Mucosa of descending colon (tissue), 3 donors: Measurements from ENCODE around the gene GRM8. TPM values are rescaled to one million over a fixed set of nuclear protein-coding genes. Genes with fewer than 3 reads are reported as not detected.

Source experiments
- ATAC-seq: fragments of 200-7000 bp; cut with Tn5 transposase; one replicate; pipeline ENCODE4 v1.9.1; 2020; ENCODE audit warnings: mild to moderate bottlenecking, moderate library complexity
- DNase-seq, 3 donors: peaks; one replicate each; pipeline ENCODE4 v3.0.0-alpha.2; 2020
- H3K36me3 ChIP-seq: fragments of 200-600 bp; one replicate; pipeline ENCODE4 v1.8.0; 2021; ENCODE audit warnings: low read depth, mild to moderate bottlenecking
- H3K4me1 ChIP-seq: fragments of 200-600 bp; one replicate; pipeline ENCODE4 v1.8.0; 2021; ENCODE audit warnings: low read depth, mild to moderate bottlenecking
- H3K4me3 ChIP-seq: fragments of 200-600 bp; one replicate; pipeline ENCODE4 v1.8.0; 2021; ENCODE audit warnings: mild to moderate bottlenecking
- H3K9me3 ChIP-seq: fragments of 200-600 bp; one replicate; pipeline ENCODE4 v1.8.0; 2021; ENCODE audit warnings: mild to moderate bottlenecking
- intact Hi-C, 2 donors: fragments of 100-400 bp; cut with DNase I in 1 of 2; cut with micrococcal nuclease in 1 of 2; formaldehyde crosslinking; loops; one replicate each; pipeline versions ENCODE4 v1.11.0 to v1.11.1; 2022; cut with DNase I, micrococcal nuclease
- total RNA-seq, 3 donors: library from RNA; stranded (reverse); fragmentation: NEBNext Ultra II Directional in 2 of 3; extraction: Animal tissue kit (Norgen Biotek cat#: 25700) in 2 of 3; gene quantifications; one replicate each; pipeline versions ENCODE4 v1.2.1 to v1.2.4, GENCODE V29; 2021 to 2023
- TF ChIP-seq, protein P1 (sequence below): fragments of 200-600 bp; IDR thresholded peaks from one replicate; pipeline ENCODE4 v1.8.0; 2022; ENCODE audit warnings: antibody characterized with exemption, mild to moderate bottlenecking
- donor health status: DM: no; HTN: no; CAD: no; lungs with moderate emphysema.
- donor health status: DM: no; HTN: no; CAD: no.
- donor health status: DM: no; HTN: yes; CAD: no.

Gene GRM8
- total RNA-seq, 3 donors from 2014 or later, result 0.41 to 9.2 (median 4.4) TPM

DNA sequence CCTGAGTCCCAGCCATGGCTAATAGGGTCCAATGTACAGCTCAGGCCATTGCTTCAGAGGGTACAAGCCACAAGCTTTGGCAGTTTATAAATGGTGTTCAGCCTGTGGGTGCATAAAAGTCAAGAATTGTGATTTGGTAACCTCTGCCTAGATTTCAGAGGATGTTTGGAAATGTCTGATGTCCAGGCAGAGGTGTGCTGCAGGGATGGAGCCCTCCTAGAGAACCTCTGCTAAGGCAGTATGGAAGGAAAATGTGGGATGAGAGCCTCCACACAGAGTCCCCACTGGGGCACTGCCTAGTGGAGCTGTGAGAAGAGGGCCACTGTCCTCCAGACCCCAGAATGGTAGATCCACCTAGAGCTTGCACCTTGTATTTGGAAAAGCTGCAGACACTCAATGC is 779.9 kb downstream of the GRM8 start:
- no peak for DNase-seq
- H3K36me3 ChIP-seq, result no peaks in the 10 kb centered on the region
- intact Hi-C loops, result no loop called here
- H3K4me1 ChIP-seq, result no peaks in the 10 kb centered on the region
- ATAC-seq, result no peak
- H3K9me3 ChIP-seq, result peaks cover 15% of the 10 kb centered on the region
- TF ChIP-seq, protein P1, sequence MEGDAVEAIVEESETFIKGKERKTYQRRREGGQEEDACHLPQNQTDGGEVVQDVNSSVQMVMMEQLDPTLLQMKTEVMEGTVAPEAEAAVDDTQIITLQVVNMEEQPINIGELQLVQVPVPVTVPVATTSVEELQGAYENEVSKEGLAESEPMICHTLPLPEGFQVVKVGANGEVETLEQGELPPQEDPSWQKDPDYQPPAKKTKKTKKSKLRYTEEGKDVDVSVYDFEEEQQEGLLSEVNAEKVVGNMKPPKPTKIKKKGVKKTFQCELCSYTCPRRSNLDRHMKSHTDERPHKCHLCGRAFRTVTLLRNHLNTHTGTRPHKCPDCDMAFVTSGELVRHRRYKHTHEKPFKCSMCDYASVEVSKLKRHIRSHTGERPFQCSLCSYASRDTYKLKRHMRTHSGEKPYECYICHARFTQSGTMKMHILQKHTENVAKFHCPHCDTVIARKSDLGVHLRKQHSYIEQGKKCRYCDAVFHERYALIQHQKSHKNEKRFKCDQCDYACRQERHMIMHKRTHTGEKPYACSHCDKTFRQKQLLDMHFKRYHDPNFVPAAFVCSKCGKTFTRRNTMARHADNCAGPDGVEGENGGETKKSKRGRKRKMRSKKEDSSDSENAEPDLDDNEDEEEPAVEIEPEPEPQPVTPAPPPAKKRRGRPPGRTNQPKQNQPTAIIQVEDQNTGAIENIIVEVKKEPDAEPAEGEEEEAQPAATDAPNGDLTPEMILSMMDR, result no peak
- no peak overlapping the region for H3K4me3 ChIP-seq

DNA sequence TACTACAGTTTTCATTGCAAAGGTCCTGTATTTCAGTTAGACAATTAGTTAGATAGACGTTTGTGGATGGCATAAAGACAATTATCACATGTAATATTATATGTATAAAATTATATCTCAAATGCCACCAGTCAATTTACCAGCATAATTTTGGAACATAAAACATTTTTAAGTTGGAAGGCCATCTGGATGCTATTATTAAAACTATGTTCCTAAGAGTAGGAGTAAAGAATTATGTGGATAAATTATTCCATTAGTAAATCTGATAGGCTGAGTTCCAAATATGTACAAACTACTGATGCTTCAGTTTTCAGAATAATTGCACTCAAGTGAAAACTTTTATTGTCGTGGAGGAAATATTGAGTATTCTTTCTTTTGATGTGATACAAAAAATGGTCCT is 790.3 kb downstream of the GRM8 start:
- no peaks in the 10 kb centered on the region for H3K9me3 ChIP-seq
- no peak for ATAC-seq
- intact Hi-C loops, result no loop called here
- no peaks in the 10 kb centered on the region for H3K36me3 ChIP-seq
- no peak overlapping the region for H3K4me3 ChIP-seq
- DNase-seq, result no peak
- no peaks in the 10 kb centered on the region for H3K4me1 ChIP-seq
- TF ChIP-seq, protein P1, result no peak

DNA sequence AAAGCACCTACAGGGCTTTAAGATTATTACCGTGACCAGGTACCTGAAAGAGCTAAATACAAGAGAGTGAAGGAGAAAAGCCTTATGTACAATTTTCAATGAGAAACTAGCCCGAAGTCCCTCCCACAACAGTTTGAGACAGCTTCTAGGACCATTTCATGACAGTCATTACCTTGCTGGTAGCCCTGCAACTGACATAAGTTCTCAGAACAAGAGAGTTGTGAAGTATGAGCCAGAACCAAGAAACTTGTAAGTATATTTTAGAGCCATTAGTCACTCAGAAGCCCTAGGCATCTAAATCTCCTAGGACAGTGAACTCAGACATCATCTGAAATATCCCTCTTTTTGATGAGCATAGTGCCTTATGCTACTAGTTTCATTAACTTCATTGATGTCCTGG is 792.1 kb downstream of the GRM8 start:
- no peaks in the 10 kb centered on the region for H3K9me3 ChIP-seq
- H3K4me1 ChIP-seq, result no peaks in the 10 kb centered on the region
- DNase-seq (no peak), ATAC-seq (no peak)
- intact Hi-C loops, result no loop called here
- TF ChIP-seq, protein P1, result no peak
- H3K36me3 ChIP-seq, result no peaks in the 10 kb centered on the region
- H3K4me3 ChIP-seq, result no peak overlapping the region

GRCh38 chr7:126453104-126453503 is 799.6 kb downstream of the GRM8 start:
- DNase-seq (no peak), ATAC-seq (no peak)
- no peak overlapping the region for H3K4me3 ChIP-seq
- TF ChIP-seq, protein P1, result no peak
- H3K4me1 ChIP-seq, result peaks cover under 1% of the 10 kb centered on the region
- no peaks in the 10 kb centered on the region for H3K36me3 ChIP-seq
- no peaks in the 10 kb centered on the region for H3K9me3 ChIP-seq
- intact Hi-C loops, result no loop called here

- intact Hi-C loops, result no loop called here
- Histone ChIP-seq H3K9me3 (no peaks in the 10 kb centered on the region), H3K4me3 (no peak overlapping the region), H3K36me3 (no peaks in the 10 kb centered on the region), H3K4me1 (peaks cover 6% of the 10 kb centered on the region)
- DNase-seq (no peak), ATAC-seq (peak; percentile 77)
- TF ChIP-seq, protein P1, result no peak
Observed at GRCh38 chr7:126450269-126450671, 802.5 kb downstream of the GRM8 start.

GRCh38 chr7:126449611-126450268 is 803.0 kb downstream of the GRM8 start:
- H3K4me1 ChIP-seq, result peaks cover 6% of the 10 kb centered on the region
- H3K4me3 ChIP-seq, result no peak overlapping the region
- H3K9me3 ChIP-seq, result no peaks in the 10 kb centered on the region
- DNase-seq (no peak), ATAC-seq (peak; percentile 64)
- intact Hi-C loops, result no loop called here
- TF ChIP-seq, protein P1, result no peak
- H3K36me3 ChIP-seq, result no peaks in the 10 kb centered on the region
